22Rv1 (cell line): ENCODE data around the gene OLAH.

Experiments used
- CTCF ChIP-seq: fragments of 450-650 bp; IDR thresholded peaks from 2 replicates; pipeline ENCODE4 v1.5.1; 2017; ENCODE audit warnings: mild to moderate bottlenecking
- ZFX ChIP-seq: fragments of 450-650 bp; IDR thresholded peaks from 2 replicates; pipeline ENCODE4 v1.6.1; 2017; ENCODE audit warnings: antibody characterized with exemption, borderline replicate concordance

GRCh38 chr10:15049533-15049932, 5.8 kb downstream of the OLAH start:
- TF ChIP-seq CTCF = no peak
- no peak for TF ChIP-seq ZFX
